Transverse colon (tissue), 4 donors: Measurements from ENCODE around the gene ALOX15.

ENCODE experiments used
- CTCF ChIP-seq, 5 experiments: fragments of 200-600 bp in 3 of 5; fragments of 450-650 bp in 2 of 5; sonication (generic) in 3 of 5; IDR thresholded peaks; 1 replicate in 2 of 5; 2 replicates in 3 of 5; pipeline ENCODE4 v1.5.1; 2016 to 2017; ENCODE audit warnings: antibody characterized with exemption in 5 of 5, inconsistent platforms in 3 of 5, mild to moderate bottlenecking in 2 of 5, moderate library complexity in 1 of 5
- POLR2A ChIP-seq: fragments of 450-650 bp; IDR thresholded peaks from one replicate; pipeline ENCODE4 v1.6.1; 2016; ENCODE audit warnings: antibody characterized with exemption, mild to moderate bottlenecking, moderate library complexity
- POLR2AphosphoS5 ChIP-seq, 3 donors: sonication (generic); formaldehyde crosslinking; IDR thresholded peaks; one replicate each; pipeline ENCODE4 v1.6.1; 2016; ENCODE audit warnings: antibody characterized with exemption in 3 of 3

- TF ChIP-seq CTCF (IDR thresholded peaks at IDR 0.05) (no peak), POLR2A (no peak), POLR2AphosphoS5 (IDR thresholded peaks at IDR 0.05) (no peak)
Measured at GRCh38 chr17:4620531-4621101, 20.9 kb downstream of the ALOX15 start.
